ENCODE data around the gene DLG2.

DNA sequence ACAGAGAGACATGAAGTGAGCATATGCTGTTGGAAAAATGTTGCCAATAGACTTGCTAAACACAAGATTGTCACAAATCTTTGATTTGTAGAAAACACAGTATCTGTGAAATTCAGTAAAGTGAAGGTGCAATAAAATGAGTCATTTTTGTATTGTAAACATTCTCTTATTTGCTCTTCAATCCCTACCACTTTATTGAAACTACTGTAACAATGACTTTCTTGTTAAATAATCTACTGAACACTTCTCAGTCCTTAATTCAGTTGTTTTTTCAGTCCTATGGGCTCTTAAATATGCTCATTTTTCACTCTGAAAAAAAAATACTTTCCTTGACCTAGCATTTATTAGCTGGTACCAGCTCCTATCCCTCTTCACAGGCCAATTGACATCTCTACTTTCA is 531.9 kb downstream of the DLG2 start:
- TF ChIP-seq CTCF (IDR thresholded peaks at IDR 0.05; ENCODE audit: low read length), result no peak
- TF ChIP-seq EZH2 (IDR thresholded peaks at IDR 0.05; ENCODE audit: borderline replicate concordance, low read length), result no peak

All from OCI-LY1 (cell line).